MM.1S (cell line): Measurements from ENCODE around the gene AKAP13.

Source experiments
- DNase-seq: peaks from one replicate; pipeline ENCODE4 v3.0.0-alpha.2; 2015
- H2AFZ ChIP-seq: fragments of 300-600 bp; sonication (generic); 2 replicates; pipeline ENCODE4 v1.6.0; 2016; ENCODE audit warnings: antibody characterized with exemption, low read length
- H3F3A ChIP-seq: fragments of 300-600 bp; sonication (generic); 2 replicates; pipeline ENCODE4 v1.6.1; 2016; ENCODE audit warnings: mild to moderate bottlenecking, antibody characterized with exemption, low read length, moderate library complexity, mixed read lengths; ENCODE audit not compliant: insufficient read depth
- H3K27ac ChIP-seq: fragments of 300-600 bp; sonication (generic); 2 replicates; pipeline ENCODE4 v1.5.1; 2016; ENCODE audit warnings: mild to moderate bottlenecking, low read length
- H3K27me3 ChIP-seq: fragments of 300-600 bp; sonication (generic); replicated peaks from 2 replicates; pipeline ENCODE4 v1.6.0; 2016; ENCODE audit warnings: low read length; ENCODE audit not compliant: insufficient read depth
- H3K36me3 ChIP-seq: fragments of 300-600 bp; sonication (generic); replicated peaks from 2 replicates; pipeline ENCODE4 v1.6.1; 2016; ENCODE audit warnings: mild to moderate bottlenecking, low read length, mixed read lengths; ENCODE audit not compliant: insufficient read depth
- H3K4me1 ChIP-seq: fragments of 300-600 bp; sonication (generic); 2 replicates; pipeline ENCODE4 v1.6.1; 2016; ENCODE audit warnings: low read length, mixed read lengths
- H3K4me2 ChIP-seq: fragments of 300-600 bp; sonication (generic); 2 replicates; pipeline ENCODE4 v1.6.0; 2016; ENCODE audit warnings: low read depth, low read length
- H3K4me3 ChIP-seq: fragments of 300-600 bp; sonication (generic); 2 replicates; pipeline ENCODE4 v1.5.1; 2016; ENCODE audit warnings: low read length, mixed read lengths
- H3K79me2 ChIP-seq: fragments of 300-600 bp; sonication (generic); 2 replicates; pipeline ENCODE4 v1.6.1; 2016; ENCODE audit warnings: mixed run types, low read length, mixed read lengths
- H3K9ac ChIP-seq: fragments of 300-600 bp; sonication (generic); 2 replicates; pipeline ENCODE4 v1.6.1; 2016; ENCODE audit warnings: low read length, mixed read lengths
- H3K9me2 ChIP-seq: fragments of 300-600 bp; sonication (generic); replicated peaks from 2 replicates; pipeline ENCODE4 v1.6.1; 2016; ENCODE audit warnings: mild to moderate bottlenecking, low read length, mixed read lengths; ENCODE audit not compliant: insufficient read depth
- H3K9me3 ChIP-seq: fragments of 300-600 bp; sonication (generic); replicated peaks from 2 replicates; pipeline ENCODE4 v1.6.1; 2016; ENCODE audit warnings: mild to moderate bottlenecking, low read length, mixed read lengths; ENCODE audit not compliant: insufficient read depth
- H4K20me1 ChIP-seq: fragments of 300-600 bp; sonication (generic); 2 replicates; pipeline ENCODE4 v1.6.1; 2016; ENCODE audit warnings: mild to moderate bottlenecking, low read length, moderate library complexity, mixed read lengths; ENCODE audit not compliant: insufficient read depth
- CTCF ChIP-seq: fragments of 300-600 bp; sonication (generic); IDR thresholded peaks from 2 replicates; pipeline ENCODE4 v1.5.1; 2016; ENCODE audit warnings: antibody characterized with exemption, low read length, mixed read lengths
- EZH2 ChIP-seq: fragments of 300-600 bp; sonication (generic); optimal IDR thresholded peaks from 2 replicates; pipeline ENCODE3; 2017; ENCODE audit warnings: low read depth, mild to moderate bottlenecking, antibody characterized with exemption, low read length, mixed read lengths
- EZH2phosphoT487 ChIP-seq: fragments of 300-600 bp; sonication (generic); IDR thresholded peaks from 2 replicates; pipeline ENCODE4 v1.6.1; 2018; ENCODE audit warnings: antibody characterized with exemption, low read length

AKAP13 gene

GRCh38 chr15:85488997-85489396 is 108.6 kb downstream of the AKAP13 start:
- H3K4me2 ChIP-seq, result no peak overlapping the region
- no peaks in the 10 kb centered on the region for H3F3A ChIP-seq
- H3K9ac ChIP-seq, result no peak overlapping the region
- H3K4me1 ChIP-seq, result 0 out of 2 replicates have a peak, but pooled peaks cover 4% of the 10 kb centered on the region
- no peaks in the 10 kb centered on the region for H4K20me1 ChIP-seq
- no peak overlapping the region for H3K4me3 ChIP-seq
- H3K9me3 ChIP-seq, result no peaks in the 10 kb centered on the region
- TF ChIP-seq EZH2, result no peak
- no peak for TF ChIP-seq CTCF
- no peak for TF ChIP-seq EZH2phosphoT487
- H3K9me2 ChIP-seq, result no peaks in the 10 kb centered on the region
- H2AFZ ChIP-seq, result no peak overlapping the region
- H3K36me3 ChIP-seq, result no peaks in the 10 kb centered on the region
- H3K27me3 ChIP-seq, result no peaks in the 10 kb centered on the region
- H3K27ac ChIP-seq, result no peak overlapping the region
- H3K79me2 ChIP-seq, result no peaks in the 10 kb centered on the region
- DNase-seq, result no peak

DNA sequence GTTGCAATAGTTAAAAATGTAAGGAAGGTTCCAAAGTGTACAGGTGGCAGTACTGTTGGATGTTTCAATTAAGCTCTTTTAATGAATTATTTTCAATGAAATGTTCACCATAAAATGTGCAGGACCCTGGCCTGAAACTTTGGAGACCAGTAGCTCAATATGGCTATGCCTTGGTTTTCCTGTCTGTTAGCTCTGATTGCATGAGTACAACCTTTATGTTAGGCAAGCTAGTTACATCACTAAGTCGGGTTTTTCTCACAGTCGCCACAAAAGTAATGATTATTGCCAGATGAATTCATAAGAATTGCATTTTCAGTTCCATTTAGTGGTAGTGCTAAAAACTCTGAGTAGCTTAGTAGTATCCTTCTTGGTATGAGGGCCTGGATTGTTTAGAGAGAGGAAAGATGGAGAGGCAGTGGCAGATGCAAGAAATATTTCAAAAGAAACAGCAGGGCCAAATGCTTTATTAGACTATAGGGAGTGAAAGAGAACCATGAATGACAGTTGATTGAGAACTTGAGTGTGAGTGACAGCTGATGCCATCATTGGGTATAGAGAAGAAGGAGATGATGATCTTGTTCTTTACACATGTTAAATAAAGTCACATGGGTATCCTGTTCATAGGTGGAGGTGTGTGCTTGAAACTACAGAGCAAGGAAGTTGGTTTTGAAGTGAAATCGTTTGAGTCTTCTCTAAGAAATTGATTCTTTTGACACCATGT is 109.5 kb downstream of the AKAP13 start:
- H3K9ac ChIP-seq, result no peak overlapping the region
- H3K4me1 ChIP-seq, result 0 out of 2 replicates have a peak, but pooled peaks cover 4% of the 10 kb centered on the region
- no peaks in the 10 kb centered on the region for H4K20me1 ChIP-seq
- no peaks in the 10 kb centered on the region for H3K36me3 ChIP-seq
- no peaks in the 10 kb centered on the region for H3K9me2 ChIP-seq
- no peaks in the 10 kb centered on the region for H3K27me3 ChIP-seq
- H2AFZ ChIP-seq, result no peak overlapping the region
- TF ChIP-seq CTCF (no peak), EZH2 (no peak), EZH2phosphoT487 (no peak)
- H3K4me2 ChIP-seq, result no peak overlapping the region
- H3K9me3 ChIP-seq, result no peaks in the 10 kb centered on the region
- DNase-seq, result no peak
- no peak overlapping the region for H3K4me3 ChIP-seq
- no peaks in the 10 kb centered on the region for H3F3A ChIP-seq
- H3K79me2 ChIP-seq, result no peaks in the 10 kb centered on the region
- no peak overlapping the region for H3K27ac ChIP-seq

DNA sequence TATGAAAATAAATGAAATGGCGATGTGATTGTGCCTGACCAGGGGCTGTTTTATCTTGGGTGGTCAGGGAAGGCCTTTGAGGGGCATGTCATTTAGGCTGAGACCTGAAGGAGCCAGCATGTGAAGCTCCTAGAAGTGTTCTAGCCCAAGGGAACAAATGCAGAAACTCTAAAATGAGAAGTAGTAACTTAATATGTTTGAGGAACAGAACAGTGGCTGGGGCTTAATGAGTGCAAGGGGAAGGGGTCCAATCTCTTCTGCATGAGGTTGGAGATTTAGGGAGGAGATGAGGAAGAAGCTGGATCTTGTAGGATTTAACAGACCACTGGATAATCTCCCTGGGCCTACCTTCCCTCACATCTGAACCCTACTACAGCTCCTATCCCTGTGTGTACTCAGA is 110.5 kb downstream of the AKAP13 start:
- no peak overlapping the region for H3K9ac ChIP-seq
- no peaks in the 10 kb centered on the region for H3K9me3 ChIP-seq
- H4K20me1 ChIP-seq, result no peaks in the 10 kb centered on the region
- H2AFZ ChIP-seq, result no peak overlapping the region
- 0 out of 2 replicates have a peak, but pooled peaks cover 4% of the 10 kb centered on the region for H3K4me1 ChIP-seq
- H3K9me2 ChIP-seq, result no peaks in the 10 kb centered on the region
- H3K27ac ChIP-seq, result no peak overlapping the region
- DNase-seq, result no peak
- H3K79me2 ChIP-seq, result no peaks in the 10 kb centered on the region
- no peaks in the 10 kb centered on the region for H3K27me3 ChIP-seq
- no peak overlapping the region for H3K4me2 ChIP-seq
- H3F3A ChIP-seq, result no peaks in the 10 kb centered on the region
- H3K4me3 ChIP-seq, result no peak overlapping the region
- H3K36me3 ChIP-seq, result no peaks in the 10 kb centered on the region
- no peak for TF ChIP-seq EZH2
- TF ChIP-seq CTCF, result no peak
- no peak for TF ChIP-seq EZH2phosphoT487
